ENCODE measurements around the gene ABTB1.

DNA sequence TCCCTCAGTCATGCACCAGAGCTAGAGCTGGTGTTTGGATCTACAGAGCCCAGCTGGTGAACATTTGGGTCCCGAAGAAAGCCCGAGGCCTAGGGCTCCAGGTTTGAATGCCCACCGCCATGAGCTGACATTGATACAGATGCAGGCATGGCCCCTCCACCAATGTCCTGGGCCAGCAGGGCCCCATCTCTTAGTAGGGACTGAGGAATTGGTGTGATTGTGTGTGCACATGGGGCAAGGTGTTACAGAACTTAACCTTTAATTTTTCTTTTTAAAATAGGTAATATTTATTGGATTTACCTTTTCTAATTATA, 32.8 kb upstream of the ABTB1 start:
- TF ChIP-seq, protein P1, sequence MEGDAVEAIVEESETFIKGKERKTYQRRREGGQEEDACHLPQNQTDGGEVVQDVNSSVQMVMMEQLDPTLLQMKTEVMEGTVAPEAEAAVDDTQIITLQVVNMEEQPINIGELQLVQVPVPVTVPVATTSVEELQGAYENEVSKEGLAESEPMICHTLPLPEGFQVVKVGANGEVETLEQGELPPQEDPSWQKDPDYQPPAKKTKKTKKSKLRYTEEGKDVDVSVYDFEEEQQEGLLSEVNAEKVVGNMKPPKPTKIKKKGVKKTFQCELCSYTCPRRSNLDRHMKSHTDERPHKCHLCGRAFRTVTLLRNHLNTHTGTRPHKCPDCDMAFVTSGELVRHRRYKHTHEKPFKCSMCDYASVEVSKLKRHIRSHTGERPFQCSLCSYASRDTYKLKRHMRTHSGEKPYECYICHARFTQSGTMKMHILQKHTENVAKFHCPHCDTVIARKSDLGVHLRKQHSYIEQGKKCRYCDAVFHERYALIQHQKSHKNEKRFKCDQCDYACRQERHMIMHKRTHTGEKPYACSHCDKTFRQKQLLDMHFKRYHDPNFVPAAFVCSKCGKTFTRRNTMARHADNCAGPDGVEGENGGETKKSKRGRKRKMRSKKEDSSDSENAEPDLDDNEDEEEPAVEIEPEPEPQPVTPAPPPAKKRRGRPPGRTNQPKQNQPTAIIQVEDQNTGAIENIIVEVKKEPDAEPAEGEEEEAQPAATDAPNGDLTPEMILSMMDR (IDR thresholded peaks at IDR 0.05; ENCODE audit: low read depth, low read length, missing input control), result no peak
- TF ChIP-seq, protein P2, sequence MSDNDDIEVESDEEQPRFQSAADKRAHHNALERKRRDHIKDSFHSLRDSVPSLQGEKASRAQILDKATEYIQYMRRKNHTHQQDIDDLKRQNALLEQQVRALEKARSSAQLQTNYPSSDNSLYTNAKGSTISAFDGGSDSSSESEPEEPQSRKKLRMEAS (IDR thresholded peaks at IDR 0.05), result no peak
- TF ChIP-seq, protein P3, sequence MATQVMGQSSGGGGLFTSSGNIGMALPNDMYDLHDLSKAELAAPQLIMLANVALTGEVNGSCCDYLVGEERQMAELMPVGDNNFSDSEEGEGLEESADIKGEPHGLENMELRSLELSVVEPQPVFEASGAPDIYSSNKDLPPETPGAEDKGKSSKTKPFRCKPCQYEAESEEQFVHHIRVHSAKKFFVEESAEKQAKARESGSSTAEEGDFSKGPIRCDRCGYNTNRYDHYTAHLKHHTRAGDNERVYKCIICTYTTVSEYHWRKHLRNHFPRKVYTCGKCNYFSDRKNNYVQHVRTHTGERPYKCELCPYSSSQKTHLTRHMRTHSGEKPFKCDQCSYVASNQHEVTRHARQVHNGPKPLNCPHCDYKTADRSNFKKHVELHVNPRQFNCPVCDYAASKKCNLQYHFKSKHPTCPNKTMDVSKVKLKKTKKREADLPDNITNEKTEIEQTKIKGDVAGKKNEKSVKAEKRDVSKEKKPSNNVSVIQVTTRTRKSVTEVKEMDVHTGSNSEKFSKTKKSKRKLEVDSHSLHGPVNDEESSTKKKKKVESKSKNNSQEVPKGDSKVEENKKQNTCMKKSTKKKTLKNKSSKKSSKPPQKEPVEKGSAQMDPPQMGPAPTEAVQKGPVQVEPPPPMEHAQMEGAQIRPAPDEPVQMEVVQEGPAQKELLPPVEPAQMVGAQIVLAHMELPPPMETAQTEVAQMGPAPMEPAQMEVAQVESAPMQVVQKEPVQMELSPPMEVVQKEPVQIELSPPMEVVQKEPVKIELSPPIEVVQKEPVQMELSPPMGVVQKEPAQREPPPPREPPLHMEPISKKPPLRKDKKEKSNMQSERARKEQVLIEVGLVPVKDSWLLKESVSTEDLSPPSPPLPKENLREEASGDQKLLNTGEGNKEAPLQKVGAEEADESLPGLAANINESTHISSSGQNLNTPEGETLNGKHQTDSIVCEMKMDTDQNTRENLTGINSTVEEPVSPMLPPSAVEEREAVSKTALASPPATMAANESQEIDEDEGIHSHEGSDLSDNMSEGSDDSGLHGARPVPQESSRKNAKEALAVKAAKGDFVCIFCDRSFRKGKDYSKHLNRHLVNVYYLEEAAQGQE (IDR thresholded peaks at IDR 0.05), result no peak
- TF ChIP-seq YY1 (IDR thresholded peaks at IDR 0.05) (no peak), RAD21 (IDR thresholded peaks at IDR 0.05) (no peak), TAF1 (conservative IDR thresholded peaks at IDR 0.05) (no peak), FOXA1 (IDR thresholded peaks at IDR 0.05) (no peak)
- TF ChIP-seq, protein P4, sequence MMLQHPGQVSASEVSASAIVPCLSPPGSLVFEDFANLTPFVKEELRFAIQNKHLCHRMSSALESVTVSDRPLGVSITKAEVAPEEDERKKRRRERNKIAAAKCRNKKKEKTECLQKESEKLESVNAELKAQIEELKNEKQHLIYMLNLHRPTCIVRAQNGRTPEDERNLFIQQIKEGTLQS (IDR thresholded peaks at IDR 0.05), result no peak

All from liver (tissue), 3 donors.